NK-92 treated with Interleukin-12 subunit alpha and Interleukin-12 subunit beta, amount 100 ng/mL, for 24 hours (cell line): ENCODE measurements around the gene PCLO.

ENCODE experiments used
- DNase-seq: peaks from one replicate; lab custom pipeline; 2025; lab: John Stamatoyannopoulos, UW

The PCLO gene

GRCh38 chr7:83162402-83163256 lies at the start of gene PCLO:
PCLO (minus strand) TSS chr7:83162884; CDS start chr7:83162592, 292 bp downstream.
- no peak for DNase-seq

DNA sequence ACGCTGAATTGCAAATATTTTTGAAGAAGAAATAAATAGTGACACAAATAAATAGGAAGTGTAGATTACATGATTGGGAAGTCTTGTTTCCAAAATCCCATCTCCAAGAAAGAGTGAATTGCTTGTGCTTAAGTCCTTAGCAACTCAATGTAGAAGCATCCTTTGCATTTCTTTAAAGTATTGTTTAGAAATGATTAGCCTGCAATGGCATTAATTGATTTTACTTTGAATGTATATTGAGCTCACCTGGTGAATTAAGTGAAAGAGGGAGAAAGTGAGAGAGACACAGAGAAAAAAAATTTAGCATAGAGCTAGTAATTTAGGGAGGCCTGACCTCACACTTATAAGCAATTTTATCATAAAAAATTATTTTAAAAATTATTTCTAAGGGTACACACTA lies 49.0 kb upstream of the PCLO start:
- no peak for DNase-seq

- no peak for DNase-seq
Observed at GRCh38 chr7:83210479-83210878, 47.8 kb upstream of the PCLO start.

DNA sequence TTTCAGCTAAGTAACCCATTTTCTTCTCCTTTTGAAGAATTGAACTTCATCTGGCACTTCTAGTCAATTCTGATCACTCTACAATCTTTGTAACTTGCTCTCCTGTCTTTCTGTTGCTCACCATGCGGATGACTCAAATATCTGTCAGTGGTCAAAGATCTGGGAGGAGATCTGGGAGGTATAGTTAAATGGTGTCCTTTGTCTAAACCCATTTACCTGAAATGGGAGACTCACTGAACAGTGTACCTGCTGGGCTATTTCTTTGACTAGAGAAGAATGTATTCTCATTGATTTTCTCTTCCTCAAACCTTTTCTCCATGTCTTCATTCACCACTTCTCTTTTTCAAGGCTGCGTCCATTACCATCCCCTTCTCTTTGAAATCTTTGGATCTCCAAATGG lies 42.0 kb upstream of the PCLO start:
- DNase-seq = no peak

GRCh38 chr7:83201355-83201754 lies 38.7 kb upstream of the PCLO start:
- DNase-seq = no peak

GRCh38 chr7:83190659-83191389 lies 28.1 kb upstream of the PCLO start:
- DNase-seq = no peak

- no peak for DNase-seq
Observed at GRCh38 chr7:83178796-83179195, 16.1 kb upstream of the PCLO start.

DNA sequence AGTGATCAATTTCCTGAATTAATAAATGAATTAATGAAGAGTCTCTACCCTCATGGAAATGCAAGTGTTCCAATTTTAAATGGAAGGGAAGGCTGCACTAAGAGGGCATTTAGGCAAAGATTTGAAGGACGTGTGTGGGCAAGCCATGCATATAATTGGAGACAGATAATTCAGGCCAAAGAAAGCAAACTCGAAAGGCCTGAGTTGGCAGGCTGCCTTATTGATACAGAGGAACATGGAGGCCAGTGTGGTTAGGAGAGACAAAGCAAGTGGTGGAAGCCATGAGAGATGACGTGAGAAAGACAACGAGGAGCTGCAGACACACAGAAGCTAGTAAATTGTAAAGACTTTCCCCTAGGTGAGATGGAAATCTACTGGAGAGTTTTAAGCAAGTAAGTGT lies 15.4 kb upstream of the PCLO start:
- DNase-seq = no peak

- DNase-seq = no peak
Observed at GRCh38 chr7:83173664-83174063, 11.0 kb upstream of the PCLO start.

GRCh38 chr7:83166781-83167180 lies 4.1 kb upstream of the PCLO start:
- DNase-seq = no peak

- no peak for DNase-seq
Observed at GRCh38 chr7:83161899-83162401, 734 bp downstream of the PCLO start.

- no peak for DNase-seq
Observed at GRCh38 chr7:83161186-83161585, 1.5 kb downstream of the PCLO start.

DNA sequence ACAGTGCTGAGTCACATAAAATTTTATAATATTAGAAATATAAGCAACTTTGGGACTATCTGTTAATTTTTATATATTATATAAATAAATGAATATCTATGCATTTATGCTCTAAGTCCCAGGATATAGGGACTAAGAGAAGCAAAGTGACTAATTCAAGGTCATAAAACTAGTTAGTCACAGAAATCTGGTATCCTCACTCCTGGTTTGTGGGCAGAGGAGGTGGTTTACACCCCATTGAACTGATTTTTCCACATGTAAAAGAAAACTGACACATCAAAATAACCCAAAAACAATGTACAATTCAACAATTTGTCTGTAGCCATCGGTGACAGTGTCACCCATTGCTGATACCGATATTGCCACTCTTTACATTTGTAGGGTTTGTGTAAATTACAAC lies 3.0 kb downstream of the PCLO start:
- DNase-seq = no peak

DNA sequence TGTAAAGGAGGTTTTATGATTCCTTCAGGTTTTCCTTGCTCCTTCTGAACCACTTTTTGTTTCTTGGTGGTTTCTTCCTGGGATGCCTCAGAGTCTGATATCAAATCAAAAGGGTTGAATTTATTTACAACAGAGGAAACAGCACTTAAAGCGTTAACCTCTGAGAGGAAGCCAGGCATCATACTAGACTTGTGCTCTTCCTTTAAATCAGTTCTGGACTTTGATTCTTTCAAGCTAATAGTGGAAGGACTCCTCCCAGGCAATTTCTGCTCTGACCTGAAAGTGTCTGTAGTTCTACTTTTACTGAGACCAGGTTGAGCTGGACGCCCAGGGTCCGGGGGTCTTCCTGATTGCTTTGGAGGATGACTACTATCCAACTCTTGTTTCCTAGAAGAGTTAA lies 6.7 kb downstream of the PCLO start:
- DNase-seq = no peak

DNA sequence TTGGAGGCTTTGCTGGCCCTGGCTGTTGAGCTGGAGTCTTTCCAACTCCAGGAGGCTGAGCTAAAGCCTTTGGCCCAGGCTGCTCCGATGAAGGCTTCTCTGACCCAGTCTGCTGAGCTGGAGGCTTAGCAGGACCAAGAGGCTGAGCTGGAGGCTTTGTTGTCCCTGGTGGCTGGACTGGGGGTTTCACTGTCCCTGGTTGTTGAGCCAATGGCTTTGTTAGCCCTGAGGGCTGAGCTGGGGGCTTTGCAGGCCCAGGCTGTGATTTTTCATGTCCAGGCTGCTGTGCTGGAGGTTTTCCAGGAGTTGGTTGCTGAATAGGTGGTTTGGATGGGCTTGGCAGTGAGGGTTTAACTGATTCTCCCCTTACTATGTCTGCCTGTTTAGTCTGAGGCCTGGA lies 7.3 kb downstream of the PCLO start:
- DNase-seq = no peak

DNA sequence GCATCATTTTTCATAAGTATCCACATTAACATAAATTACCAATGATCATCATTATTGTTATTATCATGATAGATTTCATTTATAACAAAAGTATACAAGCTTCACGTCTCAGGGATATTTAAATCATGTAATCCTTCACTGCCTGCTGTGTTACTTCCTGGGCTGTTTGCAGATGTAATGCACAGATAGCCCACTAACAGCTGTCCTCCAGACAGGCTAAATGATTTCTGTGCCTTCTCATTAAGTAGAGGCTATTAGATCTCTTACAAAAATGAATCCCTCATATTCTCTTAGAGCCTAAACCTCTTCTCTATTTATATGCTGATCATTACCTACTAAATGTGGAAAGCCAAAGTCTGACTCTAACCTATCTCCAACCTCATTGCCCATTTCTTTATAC lies 9.3 kb downstream of the PCLO start:
- no peak for DNase-seq

DNA sequence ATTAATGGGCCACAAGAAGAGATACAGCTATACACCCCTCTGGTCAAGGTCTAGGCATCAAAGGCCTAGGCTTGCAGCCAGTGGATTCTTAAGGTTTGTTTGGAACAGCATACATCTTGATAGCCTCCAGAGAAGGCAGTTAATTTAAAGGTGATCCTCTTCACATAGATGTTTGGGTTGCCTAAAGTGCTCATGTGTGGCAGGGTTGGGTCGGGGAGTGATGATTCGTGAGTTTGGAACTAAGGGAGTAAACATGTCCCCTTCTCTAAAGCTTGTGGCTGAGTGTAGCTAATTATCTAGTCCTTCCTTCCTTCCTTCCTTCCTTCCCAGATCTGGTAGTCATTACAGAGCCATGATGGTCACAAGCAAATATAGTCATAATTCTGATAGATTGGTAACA lies 12.4 kb downstream of the PCLO start:
- no peak for DNase-seq

DNA sequence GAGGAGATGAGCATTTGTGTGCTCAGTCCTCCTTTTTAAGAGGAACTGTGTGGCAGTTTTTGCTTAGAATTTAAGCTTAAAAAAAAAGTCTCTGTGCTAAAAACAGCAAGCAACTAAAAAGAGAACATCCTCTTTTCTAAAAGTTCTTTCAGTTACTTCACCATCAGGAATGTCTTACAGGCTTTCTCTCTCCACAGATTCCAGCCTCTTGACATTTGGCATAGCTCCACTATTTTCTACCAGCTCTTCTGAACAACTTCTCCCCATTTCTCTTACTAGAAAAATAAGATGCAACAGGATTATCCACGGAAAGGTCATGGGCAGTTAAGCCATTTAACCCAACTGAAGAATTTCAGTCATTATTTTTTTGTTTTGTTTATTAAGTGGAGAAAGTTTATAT lies 13.2 kb downstream of the PCLO start:
- no peak for DNase-seq

DNA sequence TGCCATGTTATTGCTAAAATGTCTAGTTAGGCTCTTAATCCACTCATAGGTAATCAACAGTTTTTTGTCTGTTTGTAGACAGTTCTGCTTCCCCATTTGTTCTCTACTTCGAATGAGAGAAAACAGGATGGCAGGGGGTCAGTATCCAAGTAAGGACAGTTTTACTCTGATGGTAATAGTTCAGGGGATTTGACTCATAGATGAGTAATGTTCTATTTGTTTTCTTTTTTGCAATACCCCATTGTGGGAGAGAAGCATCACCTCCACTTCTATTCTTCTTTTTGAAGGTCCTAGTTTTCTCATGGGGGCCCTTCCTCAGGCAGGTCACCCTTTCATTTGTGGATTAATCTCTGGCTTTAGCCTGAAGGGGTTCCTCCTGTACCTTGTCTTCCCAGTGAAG lies 13.9 kb downstream of the PCLO start:
- no peak for DNase-seq

GRCh38 chr7:83143107-83143506 lies 19.6 kb downstream of the PCLO start:
- DNase-seq = no peak

DNA sequence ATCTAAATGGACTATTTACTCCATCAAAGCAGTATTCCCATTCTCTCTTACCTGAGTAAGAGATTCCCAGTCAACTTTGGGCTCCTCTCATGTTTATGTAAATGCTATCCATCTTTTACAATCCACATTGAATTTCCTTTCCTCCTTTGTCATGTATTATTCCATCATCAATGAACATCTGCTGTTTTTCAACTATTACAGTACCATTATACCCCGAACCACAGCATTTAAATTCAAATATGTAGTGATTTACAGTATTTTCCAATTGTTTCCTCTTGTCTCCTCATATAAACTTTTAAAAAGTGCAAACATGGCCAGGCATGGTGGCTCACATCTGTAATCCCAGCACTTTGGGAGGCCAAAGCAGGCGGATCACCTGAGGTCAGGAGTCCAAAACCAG lies 20.3 kb downstream of the PCLO start:
- no peak for DNase-seq

- DNase-seq = no peak
Observed at GRCh38 chr7:83141927-83142326, 20.8 kb downstream of the PCLO start.
